Uterus (tissue), 2 donors: ENCODE measurements around the gene RIOK1.

Experiments used
- CTCF ChIP-seq, 4 experiments: fragments of 200-600 bp in 2 of 4; fragments of 450-650 bp in 2 of 4; sonication (generic) in 2 of 4; IDR thresholded peaks; one replicate each; pipeline ENCODE4 v1.5.1; 2016 to 2019; ENCODE audit warnings: antibody characterized with exemption in 4 of 4, mild to moderate bottlenecking in 2 of 4, moderate library complexity in 1 of 4
- POLR2A ChIP-seq, 2 donors: fragments of 450-650 bp; IDR thresholded peaks; one replicate each; pipeline ENCODE4 v1.6.1; 2016; ENCODE audit warnings: antibody characterized with exemption in 2 of 2, mild to moderate bottlenecking in 1 of 2, moderate library complexity in 1 of 2

- TF ChIP-seq CTCF (IDR thresholded peaks at IDR 0.05) (no peak), POLR2A (IDR thresholded peaks at IDR 0.05) (no peak)
Measured at GRCh38 chr6:7425808-7426190, 36.2 kb downstream of the RIOK1 start.
